K562 (cell line): ENCODE results near the gene PPP1CC. TPM values are rescaled to one million over a fixed set of nuclear protein-coding genes. Genes with fewer than 3 reads are reported as not detected.

ENCODE experiments used
- ARHGAP35 ChIP-seq: fragments of 450-650 bp; IDR thresholded peaks from 2 replicates; pipeline ENCODE4 v1.6.1; 2018; ENCODE audit not compliant: partially characterized antibody
- CREBBP ChIP-seq: IDR thresholded peaks from one replicate; pipeline ENCODE4 v1.6.1; 2012; ENCODE audit warnings: low read depth, mild to moderate bottlenecking, control low read depth, inconsistent platforms, low read length
- DMBX1 ChIP-seq: fragments of 250-450 bp; sonication (Bioruptor Pico); IDR thresholded peaks from 2 replicates; pipeline ENCODE4 v1.8.0; 2022; ENCODE audit warnings: inconsistent platforms, mild to moderate bottlenecking, moderate library complexity, borderline replicate concordance
- EP400 ChIP-seq: fragments of 450-650 bp; IDR thresholded peaks from 2 replicates; pipeline ENCODE4 v1.6.1; 2017; ENCODE audit warnings: antibody characterized with exemption, mild to moderate bottlenecking, moderate library complexity
- ETV1 ChIP-seq: fragments of 450-650 bp; conservative IDR thresholded peaks from 2 replicates; pipeline ENCODE4 v1.6.1; 2016; ENCODE audit warnings: missing genetic modification characterization, control low read depth, low read depth, missing compliant biosample characterization
- MEF2A ChIP-seq: IDR thresholded peaks from 2 replicates; pipeline ENCODE4 v1.6.1; 2011; ENCODE audit warnings: low read depth, mild to moderate bottlenecking, low read length, moderate library complexity; ENCODE audit not compliant: control insufficient read depth
- MEIS2 ChIP-seq: fragments of 450-650 bp; IDR thresholded peaks from 2 replicates; pipeline ENCODE4 v1.6.1; 2014; ENCODE audit warnings: mild to moderate bottlenecking; ENCODE audit not compliant: partially characterized antibody
- NCOA2 ChIP-seq, 2 experiments: fragments of 450-650 bp; IDR thresholded peaks; 2 replicates each; pipeline ENCODE4 v1.6.1; 2018; ENCODE audit warnings: mild to moderate bottlenecking in 2 of 2, moderate library complexity in 1 of 2; ENCODE audit not compliant: partially characterized antibody in 2 of 2
- NR2C2 ChIP-seq, 2 experiments: fragments of 200-800 bp in 1 of 2; sonication (Bioruptor generic) in 1 of 2; sonication (generic) in 1 of 2; formaldehyde crosslinking in 1 of 2; IDR thresholded peaks; 2 replicates each; pipeline versions ENCODE4 v1.6.1 to v1.8.0; 2016 to 2022; ENCODE audit warnings: mild to moderate bottlenecking in 1 of 2, missing compliant biosample characterization in 1 of 2, missing genetic modification characterization in 1 of 2, missing genetic modification reagents in 1 of 2
- NRF1 ChIP-seq, 2 experiments: fragments of 450-650 bp; IDR thresholded peaks in 1 of 2; conservative IDR thresholded peaks in 1 of 2; 2 replicates each; pipeline ENCODE4 v1.6.1; 2014; ENCODE audit warnings: mild to moderate bottlenecking in 2 of 2
- PBX2 ChIP-seq, 2 experiments: IDR thresholded peaks in 1 of 2; conservative IDR thresholded peaks in 1 of 2; 2 replicates each; pipeline ENCODE4 v1.6.1; 2016; ENCODE audit warnings: low read depth in 2 of 2, mild to moderate bottlenecking in 1 of 2, missing compliant biosample characterization in 1 of 2, missing genetic modification characterization in 1 of 2, moderate library complexity in 1 of 2
- PCBP2 ChIP-seq: fragments of 200-400 bp; formaldehyde crosslinking; IDR thresholded peaks from 2 replicates; pipeline ENCODE4 v1.6.1; 2018; ENCODE audit warnings: low read length, low read depth, mild to moderate bottlenecking, moderate library complexity; ENCODE audit not compliant: poor library complexity, severe bottlenecking
- RFX1 ChIP-seq: fragments of 450-650 bp; IDR thresholded peaks from 2 replicates; pipeline ENCODE4 v1.6.1; 2016; ENCODE audit warnings: mild to moderate bottlenecking, moderate library complexity
- RFX5 ChIP-seq: IDR thresholded peaks from 2 replicates; pipeline ENCODE4 v1.6.1; 2011; ENCODE audit warnings: low read depth, mild to moderate bottlenecking, improper control_type of control experiment, low read length
- SIN3B ChIP-seq: fragments of 450-650 bp; IDR thresholded peaks from 2 replicates; pipeline ENCODE4 v1.6.1; 2017; ENCODE audit warnings: low read depth, mild to moderate bottlenecking, moderate library complexity
- SMARCB1 ChIP-seq: IDR thresholded peaks from 2 replicates; pipeline ENCODE4 v1.6.1; 2011; ENCODE audit warnings: improper control_type of control experiment, low read depth; ENCODE audit not compliant: insufficient read length
- SMARCC2 ChIP-seq: fragments of 450-650 bp; IDR thresholded peaks from 2 replicates; pipeline ENCODE4 v1.6.1; 2017; ENCODE audit warnings: antibody characterized with exemption, moderate library complexity, mild to moderate bottlenecking, low read depth
- THRB ChIP-seq: fragments of 450-650 bp; formaldehyde crosslinking; conservative IDR thresholded peaks from 2 replicates; pipeline ENCODE4 v1.4.0; 2022; ENCODE audit warnings: mild to moderate bottlenecking, missing genetic modification characterization
- TRIM28 ChIP-seq: fragments of 450-650 bp; IDR thresholded peaks from 2 replicates; pipeline ENCODE4 v1.6.1; 2017
- ZBTB12 ChIP-seq: fragments of 250-450 bp; sonication (Bioruptor Pico); IDR thresholded peaks from 2 replicates; pipeline ENCODE4 v1.4.0; 2020
- ZKSCAN1 ChIP-seq: fragments of 150-350 bp; IDR thresholded peaks from 2 replicates; pipeline ENCODE4 v1.6.1; 2016; ENCODE audit warnings: low read depth, low read length
- ZNF311 ChIP-seq: fragments of 250-450 bp; sonication (Bioruptor Pico); IDR thresholded peaks from 2 replicates; pipeline ENCODE4 v1.4.0; 2020; ENCODE audit warnings: mild to moderate bottlenecking, moderate library complexity
- ZNF316 ChIP-seq: fragments of 450-650 bp; IDR thresholded peaks from 2 replicates; pipeline ENCODE4 v1.6.1; 2016
- polyA plus RNA-seq, 8 experiments: library from polyadenylated mRNA; depleted of rRNA in 4 of 8; stranded (reverse) in 5 of 8; unstranded in 3 of 8; fragments of >200 nt; fragmentation: Nextera tagmentation in 2 of 8; fragmentation: Illumina TruSeq in 1 of 8; extraction: Ambion mirVana in 2 of 8; extraction: Trizol in 1 of 8; gene quantifications; 2 replicates each; pipeline versions ENCODE4 v1.2.1 to v1.2.3, GENCODE V29; 2011 to 2014; ENCODE audit warnings: inconsistent platforms in 1 of 8, missing spikeins in 1 of 8
- total RNA-seq, 7 experiments: library from RNA; depleted of rRNA in 6 of 7; stranded (reverse); fragments of >200 nt in 6 of 7; fragmentation: Illumina TruSeq in 2 of 7; extraction: Trizol in 2 of 7; gene quantifications; 2 replicates each; pipeline versions ENCODE4 v1.2.1 to v1.2.3, GENCODE V29; 2011 to 2021; ENCODE audit warnings: low replicate concordance in 1 of 7

Gene PPP1CC
- total and polyA plus RNA-seq, 9 of the 15 experiments (the other 6 are each of a cell fraction or from before 2014, with no cell fraction given): 67.4 to 286 (median 195) TPM

- TF ChIP-seq RFX5: no peak; the same call in 1 of the 2 replicates
- TF ChIP-seq SIN3B: no peak; the same call in 1 of the 2 replicates
- no peak for TF ChIP-seq NCOA2 (IDR thresholded peaks at IDR 0.05; ENCODE audit: partially characterized antibody in 2 of 2)
- peak; percentile 77; the same call in 1 of the 2 replicates for TF ChIP-seq SMARCC2
- TF ChIP-seq CREBBP: no peak
- 0 out of 2 replicates have a peak, but pooled peaks have one; percentile 27 for TF ChIP-seq TRIM28
- peak; percentile 70 to 74 for TF ChIP-seq NRF1 (conservative IDR thresholded peaks at IDR 0.05 in 1 of 2, IDR thresholded peaks at IDR 0.05 in 1 of 2)
- TF ChIP-seq ZKSCAN1: no peak
- TF ChIP-seq DMBX1 (CRISPR knock-in tag): 0 out of 2 replicates have a peak, but pooled peaks have one; percentile 23
- TF ChIP-seq MEIS2: peak; percentile 14
- TF ChIP-seq RFX1: no peak
- TF ChIP-seq ETV1: peak; percentile 80
- no peak; the same call in 1 of the 2 replicates for TF ChIP-seq ZNF311 (CRISPR knock-in tag)
- no peak for TF ChIP-seq THRB
- no peak for TF ChIP-seq MEF2A
- no peak for TF ChIP-seq PCBP2
- no peak for TF ChIP-seq ZBTB12 (CRISPR knock-in tag)
- TF ChIP-seq ZNF316: peak; percentile 91
- TF ChIP-seq SMARCB1: no peak
- no peak for TF ChIP-seq PBX2 (CRISPR knock-in tag; IDR thresholded peaks at IDR 0.05; ENCODE audit: low read depth)
- no peak for TF ChIP-seq PBX2 (tag; conservative IDR thresholded peaks at IDR 0.05; ENCODE audit: low read depth)
- peak; percentile 72; the same call in 1 of the 2 replicates for TF ChIP-seq EP400
- TF ChIP-seq NR2C2 (CRISPR knock-in tag; IDR thresholded peaks at IDR 0.05): no peak
- peak; percentile 65 for TF ChIP-seq NR2C2 (tag; IDR thresholded peaks at IDR 0.05)
- TF ChIP-seq ARHGAP35: no peak
Measured at GRCh38 chr12:110698171-110698902, 44.4 kb downstream of the PPP1CC start (continued).
